Measurements from ENCODE around the gene CDHR3.

DNA sequence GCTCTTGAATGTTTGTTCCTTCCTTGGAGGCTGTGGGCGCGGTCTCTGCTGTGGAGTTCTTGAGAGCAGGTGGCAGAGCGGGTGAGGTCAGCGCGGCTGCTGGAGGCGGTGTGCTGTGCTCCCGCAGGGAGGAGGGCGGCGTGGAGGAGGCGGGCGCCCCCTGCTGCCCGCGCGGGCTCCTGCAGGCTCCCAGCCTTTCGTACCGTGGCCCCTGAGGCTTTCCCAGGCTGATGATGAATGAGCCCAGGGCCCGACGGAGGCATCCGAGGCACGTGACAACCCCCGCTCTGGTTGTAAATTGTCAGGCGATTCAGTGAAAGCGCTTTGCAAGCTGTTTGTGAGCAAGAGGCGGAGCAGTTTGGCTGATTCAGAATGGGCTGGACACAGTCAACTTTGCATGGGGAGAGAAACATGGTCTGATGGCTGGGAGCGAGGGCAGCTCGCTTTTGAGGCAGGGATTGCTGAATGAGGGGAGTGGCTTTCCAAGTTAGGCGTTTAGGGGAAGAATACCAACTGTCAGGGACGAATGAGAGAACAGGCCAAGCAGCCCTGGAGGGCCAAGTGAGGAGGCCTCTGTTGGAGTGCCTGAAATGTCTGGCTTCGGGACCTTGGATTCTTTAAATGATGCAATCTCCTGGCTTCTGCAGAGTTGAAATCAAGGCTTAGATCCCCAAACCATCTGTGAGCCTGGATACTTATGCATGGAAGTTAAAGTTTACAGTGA lies 46.6 kb downstream of the CDHR3 start:
- TF ChIP-seq, protein P1, sequence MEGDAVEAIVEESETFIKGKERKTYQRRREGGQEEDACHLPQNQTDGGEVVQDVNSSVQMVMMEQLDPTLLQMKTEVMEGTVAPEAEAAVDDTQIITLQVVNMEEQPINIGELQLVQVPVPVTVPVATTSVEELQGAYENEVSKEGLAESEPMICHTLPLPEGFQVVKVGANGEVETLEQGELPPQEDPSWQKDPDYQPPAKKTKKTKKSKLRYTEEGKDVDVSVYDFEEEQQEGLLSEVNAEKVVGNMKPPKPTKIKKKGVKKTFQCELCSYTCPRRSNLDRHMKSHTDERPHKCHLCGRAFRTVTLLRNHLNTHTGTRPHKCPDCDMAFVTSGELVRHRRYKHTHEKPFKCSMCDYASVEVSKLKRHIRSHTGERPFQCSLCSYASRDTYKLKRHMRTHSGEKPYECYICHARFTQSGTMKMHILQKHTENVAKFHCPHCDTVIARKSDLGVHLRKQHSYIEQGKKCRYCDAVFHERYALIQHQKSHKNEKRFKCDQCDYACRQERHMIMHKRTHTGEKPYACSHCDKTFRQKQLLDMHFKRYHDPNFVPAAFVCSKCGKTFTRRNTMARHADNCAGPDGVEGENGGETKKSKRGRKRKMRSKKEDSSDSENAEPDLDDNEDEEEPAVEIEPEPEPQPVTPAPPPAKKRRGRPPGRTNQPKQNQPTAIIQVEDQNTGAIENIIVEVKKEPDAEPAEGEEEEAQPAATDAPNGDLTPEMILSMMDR (IDR thresholded peaks at IDR 0.05): peak; percentile 81 to 99 (median 96)
- TF ChIP-seq POLR2A (IDR thresholded peaks at IDR 0.05): peak in 1 of 2 donors; percentile 17
